ENCODE measurements around the gene SLIT3.

- TF ChIP-seq CTCF (tag by site-specific recombination; IDR thresholded peaks at IDR 0.05) (no peak), YY1 (tag by site-specific recombination; IDR thresholded peaks at IDR 0.05) (no peak), PRDM1 (tag by site-specific recombination; IDR thresholded peaks at IDR 0.05) (no peak), ZNF146 (tag by site-specific recombination; IDR thresholded peaks at IDR 0.05) (no peak), GLIS2 (tag by site-specific recombination; IDR thresholded peaks at IDR 0.05) (no peak)
- TF ChIP-seq, protein P1, sequence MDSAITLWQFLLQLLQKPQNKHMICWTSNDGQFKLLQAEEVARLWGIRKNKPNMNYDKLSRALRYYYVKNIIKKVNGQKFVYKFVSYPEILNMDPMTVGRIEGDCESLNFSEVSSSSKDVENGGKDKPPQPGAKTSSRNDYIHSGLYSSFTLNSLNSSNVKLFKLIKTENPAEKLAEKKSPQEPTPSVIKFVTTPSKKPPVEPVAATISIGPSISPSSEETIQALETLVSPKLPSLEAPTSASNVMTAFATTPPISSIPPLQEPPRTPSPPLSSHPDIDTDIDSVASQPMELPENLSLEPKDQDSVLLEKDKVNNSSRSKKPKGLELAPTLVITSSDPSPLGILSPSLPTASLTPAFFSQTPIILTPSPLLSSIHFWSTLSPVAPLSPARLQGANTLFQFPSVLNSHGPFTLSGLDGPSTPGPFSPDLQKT (IDR thresholded peaks at IDR 0.05; ENCODE audit: borderline replicate concordance, low read depth, low read length) = no peak
These were observed 471.0 kb downstream of the SLIT3 start for GRCh38 chr5:168829922-168830417.
